Measurements from ENCODE around the gene CFAP54. TPM values are rescaled to one million over a fixed set of nuclear protein-coding genes. Genes with fewer than 3 reads are reported as not detected.
"Not testable (repeated sequence)": the region's sequence is repeated elsewhere in the genome, so short reads cannot be mapped to it uniquely, and the experiment has no call there.

The CFAP54 gene
- total and polyA plus RNA-seq, 7 donors: 0.03 to 0.14 (median 0.08) TPM; not detected in 3

GRCh38 chr12:96454396-96454795 is 35.0 kb upstream of the CFAP54 start:
- Histone ChIP-seq H3K4me1 (no peaks in the 10 kb centered on the region), H3K27me3 (ENCODE audit: insufficient read depth in 3 of 3, low read length in 2 of 3) (no peaks in the 10 kb centered on the region), H3K36me3 (ENCODE audit: insufficient read depth in 1 of 2, low read depth in 1 of 2) (no peaks in the 10 kb centered on the region), H3K9me3 (no peaks in the 10 kb centered on the region), H3K4me3 (no peak overlapping the region), H3K27ac (no peak overlapping the region)
- intact Hi-C loops (cut with DNase I): no loop called here
- DNase-seq (no peak), ATAC-seq (no peak)
- no peak for TF ChIP-seq CTCF (IDR thresholded peaks at IDR 0.05)

DNA sequence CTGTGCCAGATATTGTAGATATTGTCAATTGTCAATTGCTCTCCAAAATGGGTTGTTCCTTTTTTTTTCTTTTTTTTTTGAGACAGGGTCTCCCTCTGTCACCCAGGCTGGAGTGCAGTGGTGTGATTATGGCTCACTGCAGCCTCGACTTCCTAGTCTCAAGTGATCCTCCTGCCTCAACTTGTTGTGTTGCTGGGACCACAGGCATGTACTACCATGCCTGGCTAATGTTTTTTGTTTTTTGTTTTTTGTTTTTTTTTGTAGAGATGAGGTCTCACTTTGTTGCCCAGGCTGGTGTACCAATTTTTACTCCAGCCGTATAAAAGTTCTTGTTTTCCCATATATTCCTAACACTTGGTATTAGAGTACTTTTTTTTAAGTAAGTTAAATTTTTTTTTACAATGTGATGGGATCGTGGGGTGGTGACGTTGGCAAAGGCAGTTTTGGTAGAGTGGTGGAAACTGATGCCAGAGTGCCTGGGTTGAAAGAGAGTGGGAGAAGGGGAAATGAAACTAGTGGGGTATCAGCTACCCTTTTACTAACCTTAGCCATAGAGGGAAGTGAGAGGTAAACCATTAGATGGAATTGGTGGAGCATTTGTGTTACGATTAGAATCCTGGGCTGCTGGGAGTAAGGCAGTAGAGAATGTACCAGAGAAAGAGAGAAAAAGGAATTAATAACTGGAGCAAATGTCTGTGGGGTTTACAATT is 33.0 kb upstream of the CFAP54 start:
- H3K27me3 ChIP-seq (ENCODE audit: insufficient read depth in 3 of 3, low read length in 2 of 3): no peaks in the 10 kb centered on the region
- intact Hi-C loops (cut with DNase I): no loop called here
- no peak for DNase-seq
- no peak overlapping the region for H3K27ac ChIP-seq
- WGBS, 3 donors: 74 to 80% (median 75%) methylated on average over 5 of the region's 5 CpGs
- H3K4me1 ChIP-seq: no peaks in the 10 kb centered on the region
- no peak for ATAC-seq
- no peaks in the 10 kb centered on the region for H3K36me3 ChIP-seq (ENCODE audit: insufficient read depth in 1 of 2, low read depth in 1 of 2)
- H3K9me3 ChIP-seq: no peaks in the 10 kb centered on the region
- TF ChIP-seq CTCF (IDR thresholded peaks at IDR 0.05): no peak
- no peak overlapping the region for H3K4me3 ChIP-seq

DNA sequence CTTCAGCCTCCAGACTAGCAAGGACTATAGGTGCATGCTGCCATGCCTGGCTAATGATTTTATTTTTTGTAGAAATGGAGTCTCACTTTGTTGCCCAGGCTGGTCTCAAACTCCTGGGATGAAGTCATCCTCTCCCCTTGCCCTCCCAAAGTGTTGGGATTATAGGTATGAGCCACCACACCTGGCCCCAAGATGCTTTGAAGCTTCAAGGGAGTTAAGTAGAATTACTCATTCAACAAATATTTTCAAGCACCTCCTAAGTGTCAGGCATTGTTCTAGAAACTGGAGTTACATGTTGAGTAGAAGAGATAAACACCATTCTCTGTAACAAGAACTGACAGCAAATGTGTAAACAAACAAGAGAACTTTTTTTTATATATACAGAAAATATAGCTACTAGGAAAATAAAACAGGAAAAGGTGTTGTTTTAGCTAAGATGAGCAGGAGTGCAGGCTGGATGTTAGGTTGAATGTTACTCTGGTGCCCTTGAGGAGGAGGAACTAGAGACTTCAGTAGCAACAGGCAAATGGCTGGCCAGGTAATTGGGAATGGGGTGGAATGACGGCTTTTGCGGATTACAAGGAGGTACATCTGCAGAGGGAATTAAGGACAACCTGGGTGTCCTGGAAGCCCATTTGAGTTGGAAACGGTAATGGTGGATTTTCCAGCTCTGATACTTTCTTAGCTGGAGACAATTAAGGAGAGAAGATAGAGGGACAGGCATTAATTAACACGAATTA is 32.0 kb upstream of the CFAP54 start:
- no peak for ATAC-seq
- no peak overlapping the region for H3K27ac ChIP-seq
- H3K27me3 ChIP-seq (ENCODE audit: insufficient read depth in 3 of 3, low read length in 2 of 3): no peaks in the 10 kb centered on the region
- 82 to 92% (median 85%) methylated on average over 4 of the region's 4 CpGs for WGBS, 3 donors
- no peak for DNase-seq
- H3K9me3 ChIP-seq: no peaks in the 10 kb centered on the region
- no peaks in the 10 kb centered on the region for H3K36me3 ChIP-seq (ENCODE audit: insufficient read depth in 1 of 2, low read depth in 1 of 2)
- no peak for TF ChIP-seq CTCF (IDR thresholded peaks at IDR 0.05)
- no peaks in the 10 kb centered on the region for H3K4me1 ChIP-seq
- intact Hi-C loops (cut with DNase I): no loop called here
- no peak overlapping the region for H3K4me3 ChIP-seq

DNA sequence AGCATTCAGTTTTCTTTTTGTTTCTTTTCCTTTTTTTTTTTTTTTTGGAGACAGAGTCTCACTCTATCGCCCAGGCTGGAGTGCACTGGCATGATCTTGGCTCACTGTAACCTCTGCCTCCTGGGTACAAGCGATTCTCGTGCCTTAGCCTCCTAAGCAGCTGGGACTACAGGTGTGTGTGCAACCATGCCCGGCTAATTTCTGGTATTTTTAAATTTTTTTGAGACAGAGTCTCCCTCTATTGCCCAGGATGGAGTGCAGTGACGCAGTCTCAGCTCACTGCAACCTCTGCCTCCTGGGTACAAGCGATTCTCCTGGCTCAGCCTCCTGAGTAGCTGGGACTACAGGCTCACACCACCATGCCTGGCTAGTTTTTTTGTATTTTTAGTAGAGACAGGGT is 30.1 kb upstream of the CFAP54 start:
- H3K4me1 ChIP-seq; DNase-seq; H3K9me3 ChIP-seq; H3K4me3 ChIP-seq; intact Hi-C loops (cut with DNase I); H3K27ac ChIP-seq; H3K27me3 ChIP-seq (ENCODE audit: insufficient read depth in 3 of 3, low read length in 2 of 3); H3K36me3 ChIP-seq (ENCODE audit: insufficient read depth in 1 of 2, low read depth in 1 of 2); ATAC-seq: not testable (repeated sequence)
- 66 to 72% (median 67%) methylated on average over 6 of the region's 6 CpGs for WGBS, 3 donors

DNA sequence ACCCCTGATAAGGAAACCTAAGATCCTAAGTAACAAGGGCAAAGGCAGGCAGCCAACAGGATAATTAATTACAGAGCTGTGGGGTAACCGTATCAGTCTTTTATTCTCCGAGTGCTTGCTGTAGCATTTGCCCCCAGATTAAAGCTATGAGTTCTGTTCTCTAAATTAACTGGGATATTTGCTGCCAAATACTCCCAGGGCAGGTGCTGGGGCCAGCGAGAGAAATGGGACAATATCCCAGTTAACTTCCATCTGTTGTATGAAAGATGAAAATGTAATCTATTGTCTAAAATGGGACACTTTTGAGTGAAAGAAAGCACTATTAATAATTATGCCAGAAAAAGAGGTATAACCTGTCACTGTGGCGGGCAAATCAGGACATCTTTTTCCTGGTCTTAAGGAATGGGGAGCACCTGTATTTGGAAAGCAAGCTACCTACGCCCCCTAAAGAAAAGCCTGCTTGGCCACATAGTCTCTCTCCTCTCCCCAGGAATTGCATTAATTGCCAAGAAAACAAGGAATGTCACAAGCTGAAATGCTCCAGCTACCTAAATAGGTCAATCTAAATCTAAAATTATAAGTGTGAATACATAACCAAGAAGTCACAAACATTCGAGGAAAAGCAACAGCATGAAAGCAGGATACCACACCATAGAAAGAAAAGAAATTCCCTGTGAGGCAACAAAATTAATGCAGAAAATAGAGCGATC is 26.7 kb upstream of the CFAP54 start:
- no peaks in the 10 kb centered on the region for H3K36me3 ChIP-seq (ENCODE audit: insufficient read depth in 1 of 2, low read depth in 1 of 2)
- ATAC-seq (no peak), DNase-seq (no peak)
- no peaks in the 10 kb centered on the region for H3K27me3 ChIP-seq (ENCODE audit: insufficient read depth in 3 of 3, low read length in 2 of 3)
- no peak overlapping the region for H3K27ac ChIP-seq
- 50 to 53% (median 51%) methylated on average over 7 of the region's 7 CpGs for WGBS, 3 donors
- intact Hi-C loops (cut with DNase I): no loop called here
- TF ChIP-seq CTCF (IDR thresholded peaks at IDR 0.05): no peak
- no peaks in the 10 kb centered on the region for H3K9me3 ChIP-seq
- H3K4me1 ChIP-seq: no peaks in the 10 kb centered on the region
- H3K4me3 ChIP-seq: no peak overlapping the region
